A549 (cell line): ENCODE results near the gene RCBTB2. TPM values are rescaled to one million over a fixed set of nuclear protein-coding genes. Genes with fewer than 3 reads are reported as not detected.

Experiments
- ATAC-seq, 2 experiments: fragments of 200-7000 bp in 1 of 2; fragments of >200 bp in 1 of 2; cut with Nextera tagmentation in 1 of 2; cut with Tn5 transposase in 1 of 2; 3 replicates each; pipeline versions ENCODE4 v1.8.0 to v1.9.1; 2018 to 2020; ENCODE audit warnings: mild to moderate bottlenecking in 1 of 2, moderate library complexity in 1 of 2
- CTCF ChIA-PET: fragments of 300-600 bp; sonication (Branson Sonifier 250); formaldehyde crosslinking; extraction: SDS; loops from one replicate; lab custom pipeline; 2021; ENCODE audit warnings: antibody characterized with exemption, inconsistent platforms; lab: Yijun Ruan, JAX
- POLR2A ChIA-PET: fragments of 350-600 bp; formaldehyde crosslinking; extraction: SDS; loops from one replicate; lab custom pipeline; 2021; ENCODE audit warnings: antibody characterized with exemption, inconsistent platforms; lab: Yijun Ruan, JAX
- DNase-seq, 2 experiments: peaks; one replicate each; pipeline versions ENCODE4 v3.0.0 to v3.0.0-alpha.2; 2011 to 2016; ENCODE audit warnings: low read depth in 1 of 2, low spot score in 1 of 2
- FAIRE-seq: peaks from 2 replicates; lab custom pipeline; 2011; peaks lifted over from hg19 to GRCh38; lab: Jason Lieb, UNC
- H3K27ac ChIP-seq, 2 experiments: fragments of >200 bp; sonication (Bioruptor Twin); formaldehyde crosslinking; 3 replicates each; pipeline ENCODE4 v1.5.1; 2016 to 2017
- H3K4me1 ChIP-seq: fragments of >200 bp; sonication (Bioruptor Twin); formaldehyde crosslinking; 3 replicates; pipeline ENCODE4 v1.6.1; 2016
- H3K4me2 ChIP-seq: fragments of >200 bp; sonication (Bioruptor Twin); formaldehyde crosslinking; 3 replicates; pipeline ENCODE4 v1.6.1; 2016
- H3K4me3 ChIP-seq: fragments of >200 bp; sonication (Bioruptor Twin); formaldehyde crosslinking; 3 replicates; pipeline ENCODE4 v1.5.1; 2016
- H3K9me3 ChIP-seq: fragments of >200 bp; sonication (Bioruptor Twin); formaldehyde crosslinking; 3 replicates; pipeline ENCODE4 v1.6.1; 2016
- BHLHE40 ChIP-seq: IDR thresholded peaks from 2 replicates; pipeline ENCODE4 v1.6.1; 2012; ENCODE audit warnings: low read depth, low read length, inconsistent platforms
- CBX8 ChIP-seq: fragments of 200-600 bp; sonication (generic); IDR thresholded peaks from 2 replicates; pipeline ENCODE4 v1.6.1; 2016
- CEBPB ChIP-seq, 2 experiments: fragments of >200 bp in 1 of 2; sonication (Bioruptor Twin) in 1 of 2; formaldehyde crosslinking in 1 of 2; IDR thresholded peaks; 2 replicates each; pipeline ENCODE4 v1.6.1; 2012 to 2016
- CHD2 ChIP-seq: fragments of 150-350 bp; IDR thresholded peaks from 2 replicates; pipeline ENCODE4 v1.6.1; 2014; ENCODE audit warnings: low read length; ENCODE audit not compliant: partially characterized antibody
- EHF ChIP-seq: fragments of 250-450 bp; sonication (Bioruptor Pico); IDR thresholded peaks from 2 replicates; pipeline ENCODE4 v1.5.0; 2020; ENCODE audit warnings: mild to moderate bottlenecking
- ESRRA ChIP-seq: fragments of 150-350 bp; IDR thresholded peaks from 2 replicates; pipeline ENCODE4 v1.6.1; 2014; ENCODE audit warnings: mild to moderate bottlenecking, low read length, borderline replicate concordance
- FOXS1 ChIP-seq: fragments of 250-450 bp; sonication (Bioruptor Pico); IDR thresholded peaks from 2 replicates; pipeline ENCODE4 v1.5.0; 2020; ENCODE audit warnings: mild to moderate bottlenecking, moderate library complexity
- HDAC2 ChIP-seq: fragments of 200-600 bp; sonication (generic); IDR thresholded peaks from 2 replicates; pipeline ENCODE4 v1.6.1; 2016
- HOXA7 ChIP-seq: fragments of 250-450 bp; sonication (Bioruptor Pico); IDR thresholded peaks from 2 replicates; pipeline ENCODE4 v1.5.0; 2020; ENCODE audit warnings: mild to moderate bottlenecking, moderate library complexity
- HOXB5 ChIP-seq: fragments of 250-450 bp; sonication (Bioruptor Pico); IDR thresholded peaks from 2 replicates; pipeline ENCODE4 v1.5.0; 2020; ENCODE audit warnings: mild to moderate bottlenecking, moderate library complexity
- JUNB ChIP-seq: fragments of >200 bp; sonication (Bioruptor Twin); formaldehyde crosslinking; IDR thresholded peaks from 2 replicates; pipeline ENCODE4 v1.6.1; 2016
- KDM5A ChIP-seq: fragments of 200-600 bp; sonication (generic); IDR thresholded peaks from 2 replicates; pipeline ENCODE4 v1.6.1; 2016; ENCODE audit warnings: antibody characterized with exemption, mild to moderate bottlenecking
- MAZ ChIP-seq: fragments of 150-350 bp; IDR thresholded peaks from 2 replicates; pipeline ENCODE4 v1.6.1; 2014; ENCODE audit warnings: antibody characterized with exemption, low read depth, low read length, borderline replicate concordance
- MYC ChIP-seq: IDR thresholded peaks from 2 replicates; pipeline ENCODE4 v1.6.1; 2012; ENCODE audit warnings: mild to moderate bottlenecking, inconsistent platforms, low read length, improper control_type of control experiment, borderline replicate concordance
- PHF8 ChIP-seq: fragments of 200-600 bp; sonication (generic); IDR thresholded peaks from 2 replicates; pipeline ENCODE4 v1.6.1; 2016; ENCODE audit warnings: low read depth, mild to moderate bottlenecking, antibody characterized with exemption, moderate library complexity, borderline replicate concordance
- POLR2AphosphoS2 ChIP-seq: conservative IDR thresholded peaks from 2 replicates; pipeline ENCODE4 v1.6.1; 2012; ENCODE audit warnings: low read length, improper control_type of control experiment, inconsistent platforms
- SMC3 ChIP-seq: fragments of >200 bp; sonication (Bioruptor Twin); formaldehyde crosslinking; IDR thresholded peaks from 3 replicates; pipeline ENCODE4 v1.6.1; 2018; ENCODE audit warnings: inconsistent platforms
- TFCP2L1 ChIP-seq: fragments of 250-450 bp; sonication (Bioruptor Pico); IDR thresholded peaks from 2 replicates; pipeline ENCODE4 v1.5.0; 2021; ENCODE audit warnings: mild to moderate bottlenecking
- TP53 ChIP-seq: fragments of 250-450 bp; sonication (Bioruptor Pico); IDR thresholded peaks from 2 replicates; pipeline ENCODE4 v1.5.0; 2021; ENCODE audit warnings: mild to moderate bottlenecking, moderate library complexity
- ZFP36 ChIP-seq: fragments of 450-650 bp; IDR thresholded peaks from 2 replicates; pipeline ENCODE4 v1.6.1; 2014; ENCODE audit warnings: borderline replicate concordance; ENCODE audit not compliant: partially characterized antibody
- ZNF302 ChIP-seq: fragments of 250-450 bp; sonication (Bioruptor Pico); IDR thresholded peaks from 2 replicates; pipeline ENCODE4 v1.9.0; 2021; ENCODE audit warnings: inconsistent platforms, mild to moderate bottlenecking, moderate library complexity
- WGBS: methylation state at CpG from one replicate; pipeline ENCODE4 v1.1.6; 2017; ENCODE audit errors: missing lambda C conversion rate; 5-methylcytosine and 5-hydroxymethylcytosine counted together
- polyA plus RNA-seq, 4 experiments: library from polyadenylated mRNA; depleted of rRNA in 3 of 4; stranded (reverse); fragments of >200 nt; fragmentation: RNase III in 1 of 4; extraction: RNeasy Plus Mini Kit Qiagen cat#74134 plus additional on column Dnase treatment in 1 of 4; gene quantifications; 2 replicates in 3 of 4; 3 replicates in 1 of 4; pipeline ENCODE4 v1.2.3, GENCODE V29; 2011 to 2017
- TF ChIP-seq, protein P1 (sequence below): fragments of 450-650 bp; IDR thresholded peaks from 2 replicates; pipeline ENCODE4 v1.6.1; 2014; ENCODE audit warnings: antibody characterized with exemption
- TF ChIP-seq, protein P2 (sequence below): fragments of 150-350 bp; IDR thresholded peaks from 2 replicates; pipeline ENCODE4 v1.6.1; 2014; ENCODE audit warnings: low read depth, mild to moderate bottlenecking, low read length
- TF ChIP-seq, protein P3 (sequence below): IDR thresholded peaks from 2 replicates; pipeline ENCODE4 v1.6.1; 2012
- TF ChIP-seq, protein P4 (sequence below): fragments of 250-450 bp; sonication (Bioruptor Pico); IDR thresholded peaks from 2 replicates; pipeline ENCODE4 v1.5.0; 2020; ENCODE audit warnings: low read depth, mild to moderate bottlenecking, moderate library complexity

The RCBTB2 gene
- polyA plus RNA-seq, 2 of the 4 experiments (the other 2 are of a cell fraction) = 1.1 to 2.0 TPM

DNA sequence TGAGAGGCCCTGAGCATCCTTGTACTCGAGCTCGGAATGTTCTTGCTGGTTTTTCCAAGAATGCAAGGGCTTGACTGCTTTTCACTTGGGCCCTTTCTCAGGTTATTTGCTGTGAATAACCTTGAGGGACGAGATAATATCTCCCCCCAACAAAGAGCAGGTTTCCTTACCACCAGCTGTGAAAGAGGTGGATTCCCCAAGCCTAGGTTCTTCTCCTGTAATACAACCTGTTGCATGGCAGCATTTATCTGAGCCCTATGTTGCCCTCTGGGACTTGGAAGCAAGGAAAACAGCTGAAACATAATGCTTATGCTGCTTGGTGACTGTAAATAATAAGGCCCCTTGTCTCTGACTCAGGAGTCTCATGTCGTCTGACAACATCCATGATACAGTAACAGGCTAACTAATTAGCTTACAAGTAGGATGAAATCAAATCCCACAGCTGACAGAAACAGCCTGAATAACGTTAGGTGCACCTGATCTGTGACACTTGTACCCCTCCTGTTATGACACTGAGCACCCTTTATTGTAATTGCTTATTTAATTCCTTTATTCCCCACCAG is 43.6 kb upstream of the RCBTB2 start:
- H3K27ac ChIP-seq = no peak overlapping the region
- no peak overlapping the region for H3K4me3 ChIP-seq
- ChIA-PET POLR2A (no interaction called here), CTCF (interaction anchor here (1.2 kb wide), 1 partner anchor 94 kb away, joined by 4 read pairs; no protein-coding TSS in a partner anchor)
- no peak for DNase-seq
- no peaks in the 10 kb centered on the region for H3K4me1 ChIP-seq
- WGBS = 58% methylated on average over 5 of the region's 5 CpGs
- TF ChIP-seq PHF8 (no peak), POLR2AphosphoS2 (no peak), CBX8 (no peak), HOXB5 (CRISPR knock-in tag) (no peak), SMC3 (no peak), HDAC2 (no peak), TFCP2L1 (CRISPR knock-in tag) (no peak), ZFP36 (no peak), KDM5A (no peak), HOXA7 (CRISPR knock-in tag) (no peak), MAZ (no peak), ZNF302 (no peak)
- TF ChIP-seq, protein P1, sequence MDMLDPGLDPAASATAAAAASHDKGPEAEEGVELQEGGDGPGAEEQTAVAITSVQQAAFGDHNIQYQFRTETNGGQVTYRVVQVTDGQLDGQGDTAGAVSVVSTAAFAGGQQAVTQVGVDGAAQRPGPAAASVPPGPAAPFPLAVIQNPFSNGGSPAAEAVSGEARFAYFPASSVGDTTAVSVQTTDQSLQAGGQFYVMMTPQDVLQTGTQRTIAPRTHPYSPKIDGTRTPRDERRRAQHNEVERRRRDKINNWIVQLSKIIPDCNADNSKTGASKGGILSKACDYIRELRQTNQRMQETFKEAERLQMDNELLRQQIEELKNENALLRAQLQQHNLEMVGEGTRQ = no peak
- TF ChIP-seq, protein P2, sequence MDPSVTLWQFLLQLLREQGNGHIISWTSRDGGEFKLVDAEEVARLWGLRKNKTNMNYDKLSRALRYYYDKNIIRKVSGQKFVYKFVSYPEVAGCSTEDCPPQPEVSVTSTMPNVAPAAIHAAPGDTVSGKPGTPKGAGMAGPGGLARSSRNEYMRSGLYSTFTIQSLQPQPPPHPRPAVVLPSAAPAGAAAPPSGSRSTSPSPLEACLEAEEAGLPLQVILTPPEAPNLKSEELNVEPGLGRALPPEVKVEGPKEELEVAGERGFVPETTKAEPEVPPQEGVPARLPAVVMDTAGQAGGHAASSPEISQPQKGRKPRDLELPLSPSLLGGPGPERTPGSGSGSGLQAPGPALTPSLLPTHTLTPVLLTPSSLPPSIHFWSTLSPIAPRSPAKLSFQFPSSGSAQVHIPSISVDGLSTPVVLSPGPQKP = no peak
- no peaks in the 10 kb centered on the region for H3K9me3 ChIP-seq
- FAIRE-seq = no peak
- ATAC-seq = no peak
- no peak overlapping the region for H3K4me2 ChIP-seq

DNA sequence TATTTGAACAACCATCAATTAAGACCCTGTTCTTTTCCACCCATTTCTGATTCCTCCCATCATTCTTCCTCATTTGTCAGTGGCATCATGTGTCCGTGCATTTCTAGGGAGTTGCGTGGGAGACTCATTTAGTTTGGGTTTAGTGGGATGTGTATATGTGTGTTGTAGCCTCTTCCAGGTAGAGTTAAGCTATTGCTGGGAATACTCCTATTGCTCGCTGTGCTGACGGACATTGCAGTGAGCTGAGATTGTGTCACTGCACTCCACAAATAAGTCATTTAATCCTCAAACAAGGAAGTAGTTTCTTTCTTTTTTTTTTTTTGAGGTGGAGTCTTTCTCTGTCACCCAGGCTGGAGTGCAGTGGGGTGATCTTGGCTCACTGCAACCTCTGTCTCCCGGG is 42.2 kb upstream of the RCBTB2 start:
- no peak for ATAC-seq
- no peak for DNase-seq
- Histone ChIP-seq H3K4me3 (no peak overlapping the region), H3K9me3 (no peaks in the 10 kb centered on the region), H3K4me2 (no peak overlapping the region), H3K27ac (no peak overlapping the region), H3K4me1 (no peaks in the 10 kb centered on the region)
- ChIA-PET POLR2A (no interaction called here), CTCF (interaction anchor here (1.0 to 1.2 kb wide), 2 partner anchors 194 to 241 kb away, joined by 4 read pairs; no protein-coding TSS in a partner anchor)
- TF ChIP-seq, protein P3, sequence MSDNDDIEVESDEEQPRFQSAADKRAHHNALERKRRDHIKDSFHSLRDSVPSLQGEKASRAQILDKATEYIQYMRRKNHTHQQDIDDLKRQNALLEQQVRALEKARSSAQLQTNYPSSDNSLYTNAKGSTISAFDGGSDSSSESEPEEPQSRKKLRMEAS = no peak
- TF ChIP-seq EHF (CRISPR knock-in tag) (no peak), SMC3 (no peak), CEBPB (IDR thresholded peaks at IDR 0.05) (no peak), JUNB (no peak), MAZ (no peak), BHLHE40 (no peak)
- TF ChIP-seq, protein P4, sequence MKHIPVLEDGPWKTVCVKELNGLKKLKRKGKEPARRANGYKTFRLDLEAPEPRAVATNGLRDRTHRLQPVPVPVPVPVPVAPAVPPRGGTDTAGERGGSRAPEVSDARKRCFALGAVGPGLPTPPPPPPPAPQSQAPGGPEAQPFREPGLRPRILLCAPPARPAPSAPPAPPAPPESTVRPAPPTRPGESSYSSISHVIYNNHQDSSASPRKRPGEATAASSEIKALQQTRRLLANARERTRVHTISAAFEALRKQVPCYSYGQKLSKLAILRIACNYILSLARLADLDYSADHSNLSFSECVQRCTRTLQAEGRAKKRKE (CRISPR knock-in tag) = no peak
- 64% methylated on average over 5 of the region's 5 CpGs for WGBS
- no peak for FAIRE-seq

DNA sequence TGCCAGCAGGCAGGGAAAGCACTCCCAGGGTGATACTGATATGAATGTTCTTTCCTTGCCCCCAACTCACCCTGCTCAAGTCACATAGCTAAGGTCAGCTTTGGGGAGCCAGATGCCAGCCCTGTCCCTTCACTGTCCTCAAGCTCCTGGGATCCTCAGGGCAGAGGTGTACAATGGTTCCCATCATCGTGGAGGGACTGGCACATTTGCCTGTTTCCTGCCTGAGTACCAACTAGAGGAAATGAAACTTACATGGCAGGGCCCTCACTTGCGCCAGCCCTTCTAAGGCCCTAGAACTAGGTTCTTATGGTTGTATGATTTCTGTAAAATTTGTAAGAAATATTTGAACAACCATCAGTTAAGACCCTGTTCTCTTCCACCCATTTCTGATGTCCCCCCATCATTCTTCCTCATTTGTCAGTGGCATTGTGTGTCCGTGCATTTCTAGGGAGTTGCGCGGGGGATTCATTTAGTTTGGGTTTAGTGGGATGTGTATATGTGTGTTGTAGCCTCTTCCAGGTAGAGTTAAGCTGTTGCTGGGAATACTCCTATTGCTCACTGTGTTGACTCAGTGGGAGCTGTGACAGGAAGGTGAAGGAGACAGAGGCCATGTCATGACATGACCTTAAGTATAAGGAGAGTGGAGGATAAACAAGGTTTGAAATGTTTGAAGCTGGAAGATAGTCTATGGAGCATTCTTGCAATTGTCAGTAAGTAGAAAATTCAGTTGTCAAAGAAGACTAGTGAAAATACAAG is 41.3 kb upstream of the RCBTB2 start:
- H3K4me2 ChIP-seq = no peak overlapping the region
- CTCF ChIA-PET = interaction anchor here (1.0 to 1.4 kb wide), 3 partner anchors 195 to 242 kb away, joined by 3 to 4 read pairs (median 4); no protein-coding TSS in a partner anchor
- no peaks in the 10 kb centered on the region for H3K9me3 ChIP-seq
- no peak for ATAC-seq
- DNase-seq = no peak
- POLR2A ChIA-PET = no interaction called here
- H3K27ac ChIP-seq = no peak overlapping the region
- 95% methylated on average over 4 of the region's 5 CpGs for whole genome bisulfite sequencing
- no peaks in the 10 kb centered on the region for H3K4me1 ChIP-seq
- H3K4me3 ChIP-seq = no peak overlapping the region
- FAIRE-seq = no peak
- TF ChIP-seq TP53 (CRISPR knock-in tag) (no peak), MAZ (no peak), ESRRA (no peak), CBX8 (no peak), MYC (no peak), KDM5A (no peak), FOXS1 (no peak), CHD2 (no peak)
- TF ChIP-seq, protein P1 = no peak
